Skin of body (tissue), 2 donors: ENCODE results near the gene ANLN. TPM values are rescaled to one million over a fixed set of nuclear protein-coding genes. Genes with fewer than 3 reads are reported as not detected.
"Not testable (repeated sequence)": the region's sequence is repeated elsewhere in the genome, so short reads cannot be mapped to it uniquely, and the experiment has no call there.

Source experiments
- DNase-seq: peaks from one replicate; lab custom pipeline; 2025; lab: John Stamatoyannopoulos, UW
- total RNA-seq: library from RNA; depleted of rRNA; stranded (reverse); fragments of >200 nt; gene quantifications from one replicate; pipeline ENCODE4 v1.2.3, GENCODE V29; 2014

ANLN gene
- total RNA-seq, 1 donor from 2014 or later, result 25.6 TPM

DNA sequence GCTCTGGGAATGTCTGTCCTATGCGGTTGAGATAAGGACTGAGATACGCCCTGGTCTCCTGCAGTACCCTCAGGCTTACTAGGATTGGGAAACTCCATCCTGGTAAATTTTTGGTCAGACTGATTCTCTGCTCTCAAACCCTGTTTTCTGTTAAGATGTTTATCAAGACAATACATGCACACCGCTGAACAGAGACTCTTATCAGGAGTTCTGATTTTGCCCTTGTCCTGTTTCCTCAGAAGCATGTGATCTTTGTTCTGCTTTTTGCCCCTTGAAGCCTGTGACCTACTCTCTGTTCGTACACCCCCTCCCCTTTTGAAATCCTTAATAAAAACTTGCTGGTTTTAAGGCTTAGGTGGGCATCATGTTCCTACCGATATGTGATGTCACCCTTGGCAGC, 76.3 kb downstream of the ANLN start:
- not testable (repeated sequence) for DNase-seq

- DNase-seq, result no peak
Measured at GRCh38 chr7:36468370-36469101, 78.9 kb downstream of the ANLN start.

DNA sequence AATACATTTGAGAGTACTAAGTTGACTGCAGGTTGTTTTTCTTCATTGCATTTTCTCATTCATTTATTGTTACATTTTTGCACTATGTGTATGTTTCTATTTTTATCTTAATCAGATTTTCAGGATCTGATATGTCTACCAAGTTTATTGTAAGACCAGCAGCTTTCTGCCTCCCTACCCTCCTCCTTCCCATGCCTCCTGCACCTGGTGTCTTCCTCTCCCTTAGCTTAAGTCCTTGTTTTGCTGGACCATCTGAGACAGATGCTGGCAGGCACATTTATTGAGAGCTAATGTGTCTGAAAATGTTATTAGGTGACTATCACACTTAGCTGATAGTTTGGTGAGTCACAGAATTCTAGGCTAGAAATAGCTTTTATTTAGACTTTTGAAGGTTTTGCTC, 79.6 kb downstream of the ANLN start:
- DNase-seq, result no peak

GRCh38 chr7:36472141-36472729, 82.6 kb downstream of the ANLN start:
- DNase-seq, result no peak

GRCh38 chr7:36473454-36474282, 84.0 kb downstream of the ANLN start:
- no peak for DNase-seq

DNA sequence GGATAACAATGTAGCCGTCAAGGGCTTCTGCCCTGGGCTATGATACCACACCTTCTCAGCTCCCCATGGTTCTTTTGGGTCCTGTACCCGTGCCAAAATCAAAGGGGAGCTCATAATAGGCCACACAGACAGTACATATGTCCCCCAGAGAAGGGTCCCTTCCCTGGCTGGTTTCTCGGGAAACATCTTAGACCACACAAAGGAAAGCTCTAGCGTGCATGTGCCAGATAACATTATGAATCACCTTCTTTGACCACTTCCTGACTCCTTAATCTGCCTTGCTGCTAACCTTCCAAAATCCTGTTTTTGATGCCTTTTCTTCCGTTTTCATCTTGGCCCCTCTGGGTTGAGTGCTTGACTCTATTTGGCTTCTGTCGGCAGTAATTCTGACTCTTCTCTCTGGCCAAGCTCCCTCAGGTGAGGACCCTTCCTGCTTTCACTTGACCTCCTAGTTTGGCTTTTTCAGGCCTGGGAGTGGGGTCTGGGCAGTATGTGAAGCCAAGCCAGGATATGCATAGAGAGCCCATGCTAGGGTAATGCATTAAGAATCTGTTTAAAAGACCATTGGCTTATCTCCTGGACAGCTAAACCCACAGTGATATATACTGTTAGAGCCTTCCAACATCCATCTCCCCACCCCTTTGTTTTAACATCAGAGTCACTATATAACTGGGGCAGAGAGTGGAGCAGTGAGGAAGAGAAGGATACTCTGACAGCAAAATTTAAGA, 84.8 kb downstream of the ANLN start:
- no peak for DNase-seq

DNA sequence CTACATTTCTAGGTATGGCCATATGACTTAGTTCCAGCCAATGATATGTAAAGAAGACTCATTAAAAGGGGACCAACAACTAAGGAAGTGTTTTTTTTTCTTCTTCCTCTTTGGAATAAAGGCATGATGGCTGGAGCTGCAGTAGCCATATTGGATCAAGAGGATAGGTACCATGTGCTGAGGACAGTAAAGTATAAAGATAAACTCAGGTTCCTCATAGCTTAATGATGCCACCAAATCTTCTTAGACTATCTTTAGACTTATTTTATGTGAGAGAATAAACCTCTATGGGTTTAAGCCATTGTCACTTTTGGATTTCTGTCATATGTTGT, 85.3 kb downstream of the ANLN start:
- DNase-seq, result no peak

- DNase-seq, result no peak
Measured at GRCh38 chr7:36475381-36475780, 85.7 kb downstream of the ANLN start.

DNA sequence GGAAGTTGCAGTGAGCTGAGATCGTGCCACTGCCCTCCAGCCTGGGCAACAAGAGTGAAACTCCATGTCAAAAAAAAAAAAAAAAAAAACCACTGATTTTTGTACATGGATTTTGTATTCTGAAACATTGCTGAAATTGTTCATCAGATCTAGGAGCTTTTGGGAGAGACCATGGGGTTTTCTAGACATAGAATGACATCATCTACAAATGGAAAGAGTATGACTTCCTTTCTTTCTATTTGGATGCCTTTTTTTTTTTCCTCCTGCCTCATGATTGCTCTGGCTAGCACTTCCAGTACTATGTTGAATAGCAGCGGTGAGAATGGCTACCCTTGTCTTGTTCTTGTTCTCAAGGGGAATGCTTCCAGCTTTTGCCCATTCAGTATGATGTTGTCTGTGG, 89.1 kb downstream of the ANLN start:
- no peak for DNase-seq

GRCh38 chr7:36483853-36484252, 94.2 kb downstream of the ANLN start:
- DNase-seq, result not testable (repeated sequence)

DNA sequence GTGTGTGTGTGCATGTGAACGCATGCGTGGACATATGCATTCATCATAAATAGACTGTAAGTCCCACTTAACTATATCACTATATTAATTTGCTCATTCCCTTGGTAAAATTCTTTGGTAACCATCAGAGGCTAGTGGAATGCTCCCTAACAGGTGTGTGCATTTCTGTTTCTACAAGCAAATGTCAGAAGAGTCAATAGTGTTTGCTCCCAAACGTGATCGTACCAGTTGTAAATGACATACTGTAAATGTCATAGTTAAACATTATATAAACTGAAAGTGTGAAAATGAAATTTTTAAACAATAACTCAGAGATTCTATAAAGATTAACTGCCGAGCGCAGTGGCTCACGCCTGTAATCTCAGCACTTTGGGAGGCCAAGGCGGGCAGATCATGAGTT, 94.6 kb downstream of the ANLN start:
- no peak for DNase-seq

GRCh38 chr7:36486336-36486735, 96.7 kb downstream of the ANLN start:
- DNase-seq, result no peak

DNA sequence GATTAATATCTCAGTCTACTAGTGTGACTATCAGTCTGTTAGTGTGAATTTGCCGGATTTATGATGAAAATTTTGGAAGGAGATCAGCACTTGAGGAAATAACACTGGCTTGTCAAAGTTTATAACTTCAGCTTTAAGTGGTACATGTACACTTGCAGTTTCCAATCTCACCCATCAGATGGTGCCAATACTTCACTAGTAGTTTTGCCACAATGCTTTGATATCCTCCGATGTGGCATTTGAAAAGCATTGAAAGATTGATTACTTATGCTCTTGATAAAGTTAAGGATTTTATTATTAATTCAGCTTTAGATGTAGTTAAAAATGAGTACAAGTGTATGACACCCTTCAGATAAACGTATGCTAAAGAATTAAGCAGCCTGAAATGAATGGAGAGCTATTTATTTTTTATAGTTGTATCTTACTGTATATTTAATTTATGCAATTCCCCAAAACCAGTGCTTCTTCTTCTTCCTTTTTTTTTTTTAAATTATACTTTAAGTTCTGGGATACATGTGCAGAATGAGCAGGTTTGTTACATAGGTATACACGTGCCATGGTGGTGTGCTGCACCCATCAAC, 98.2 kb downstream of the ANLN start:
- DNase-seq, result peak; percentile 63

GRCh38 chr7:36488672-36489071, 99.0 kb downstream of the ANLN start:
- DNase-seq, result not testable (repeated sequence)

- no peak for DNase-seq
Measured at GRCh38 chr7:36490419-36490830, 100.8 kb downstream of the ANLN start.

- DNase-seq, result no peak
Measured at GRCh38 chr7:36491317-36491716, 101.7 kb downstream of the ANLN start.

- DNase-seq, result no peak
Measured at GRCh38 chr7:36496576-36496975, 106.9 kb downstream of the ANLN start.

DNA sequence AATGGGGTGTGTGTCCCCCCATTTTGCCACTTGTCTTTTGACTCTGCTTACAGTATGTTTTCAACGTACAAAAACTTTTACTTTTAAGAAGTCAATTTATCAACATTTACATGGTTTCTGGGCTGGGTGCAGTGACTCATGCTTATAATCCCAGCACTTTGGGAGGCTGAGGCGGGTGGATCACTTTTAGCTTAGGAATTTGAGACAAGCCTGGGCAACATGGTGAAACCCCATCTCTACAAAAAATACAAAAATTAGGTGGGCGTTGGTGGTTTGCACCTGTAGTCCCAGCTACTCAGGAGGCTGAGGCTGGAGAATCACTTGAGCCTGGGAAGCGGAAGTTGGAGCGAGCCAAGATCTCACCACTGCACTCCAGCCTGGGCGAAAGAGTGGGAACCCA, 107.5 kb downstream of the ANLN start:
- DNase-seq, result not testable (repeated sequence)

- DNase-seq, result no peak
Measured at GRCh38 chr7:36497775-36498174, 108.1 kb downstream of the ANLN start.
